Activated naive CD8-positive, alpha-beta T cell treated with anti-CD3 and anti-CD28 coated beads, Interleukin-2, amount 50 U/mL, for 16 hours (primary cell): ENCODE measurements around the gene ARL5B.

ENCODE experiments used
- DNase-seq: peaks from one replicate; pipeline ENCODE4 v3.0.0-alpha.2; 2020; ENCODE audit warnings: low read depth, low spot score

ARL5B gene

DNA sequence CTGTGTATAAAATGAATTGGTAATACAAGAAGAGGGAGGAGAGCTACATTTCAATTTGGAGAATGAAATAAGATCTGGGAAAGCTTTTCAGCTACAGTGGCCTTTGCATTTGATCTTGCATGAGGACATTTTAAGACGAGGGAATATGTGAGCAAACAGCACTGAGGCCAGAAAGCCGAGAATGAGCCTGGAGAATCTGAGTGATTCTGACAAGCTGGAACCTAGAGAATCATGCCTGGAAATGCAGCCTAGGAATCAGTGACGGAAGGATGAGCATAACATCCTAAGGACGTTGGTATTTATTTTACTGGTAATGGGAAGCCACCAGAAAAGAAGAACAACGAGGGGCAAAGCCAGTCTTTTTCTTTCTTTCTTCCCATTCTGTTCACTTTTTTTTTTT, 44.3 kb downstream of the ARL5B start:
- no peak for DNase-seq

DNA sequence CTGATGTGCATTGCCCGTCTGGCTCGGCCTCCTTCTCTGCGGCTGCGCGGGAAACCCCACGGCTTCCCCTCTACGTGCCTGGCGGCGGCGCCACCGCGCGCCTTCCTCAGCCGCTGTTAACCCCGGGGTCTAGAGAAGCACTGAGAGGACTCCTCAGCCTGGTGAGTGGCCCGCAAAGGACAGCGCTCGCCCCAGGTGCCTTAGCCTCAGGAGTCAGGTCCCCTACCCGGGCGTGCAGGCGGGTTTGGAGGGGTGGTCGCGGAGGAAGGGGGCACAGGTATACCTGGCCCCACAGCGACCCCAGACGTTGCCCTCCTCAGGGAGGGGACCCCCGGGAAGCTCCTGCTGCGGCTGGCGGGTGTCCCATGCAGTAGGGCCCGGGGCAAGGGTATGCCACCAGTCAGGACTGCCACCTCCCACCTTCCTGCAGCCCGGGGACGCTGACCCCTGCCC, 51.0 kb downstream of the ARL5B start:
- no peak for DNase-seq

GRCh38 chr10:18713077-18713476, 53.8 kb downstream of the ARL5B start:
- DNase-seq, result no peak

GRCh38 chr10:18718991-18719390, 59.8 kb downstream of the ARL5B start:
- no peak for DNase-seq

GRCh38 chr10:18719811-18720210, 60.6 kb downstream of the ARL5B start:
- no peak for DNase-seq

- no peak for DNase-seq
Measured at GRCh38 chr10:18721067-18721466, 61.8 kb downstream of the ARL5B start.

GRCh38 chr10:18723801-18724200, 64.6 kb downstream of the ARL5B start:
- DNase-seq, result no peak
